ENCODE measurements around the gene SLC51B. TPM values are rescaled to one million over a fixed set of nuclear protein-coding genes. Genes with fewer than 3 reads are reported as not detected.

Gene SLC51B
- total RNA-seq, 2 donors from 2014 or later = not detected

- no peak for ATAC-seq
These were observed 31.5 kb downstream of the SLC51B start, which contains the start of gene KBTBD13 for GRCh38 chr15:65076486-65077290. KBTBD13 (plus strand) TSS chr15:65076746; CDS start chr15:65076816, 70 bp downstream.

GRCh38 chr15:65077291-65077980 is 32.2 kb downstream of the SLC51B start:
- Mint-ChIP-seq H3K27me3 (peaks cover 23 to 26% of the 10 kb centered on the region in 2 donors), H3K4me1 (ENCODE audit: low read depth in 2 of 2) (peaks cover 3 to 10% of the 10 kb centered on the region in 2 donors), H3K9me3 (no peaks in the 10 kb centered on the region), H3K27ac (no peak overlapping the region), H3K36me3 (no peaks in the 10 kb centered on the region), H3K4me3 (no peak overlapping the region)
- ATAC-seq (no peak), DNase-seq (ENCODE audit: low spot score) (no peak)

More at GRCh38 chr15:65076486-65077290, 31.5 kb downstream of the SLC51B start, which contains the start of gene KBTBD13:
- DNase-seq (ENCODE audit: low spot score) = no peak
- Mint-ChIP-seq H3K4me1 (ENCODE audit: low read depth in 2 of 2) (peaks cover 0 to 8% of the 10 kb centered on the region in 2 donors), H3K36me3 (no peaks in the 10 kb centered on the region), H3K27ac (no peak within 1 kb of the TSS), H3K4me3 (no peak within 1 kb of the TSS), H3K9me3 (no peaks in the 10 kb centered on the region), H3K27me3 (peaks cover 20 to 22% of the 10 kb centered on the region in 2 donors)

GRCh38 chr15:65077981-65078352 is 32.8 kb downstream of the SLC51B start:
- peaks cover 28 to 31% of the 10 kb centered on the region in 2 donors for H3K27me3 Mint-ChIP-seq
- H3K36me3 Mint-ChIP-seq = no peaks in the 10 kb centered on the region
- H3K27ac Mint-ChIP-seq = no peak overlapping the region
- DNase-seq (ENCODE audit: low spot score) = no peak
- no peak overlapping the region for H3K4me3 Mint-ChIP-seq
- peak; percentile 29 to 69 for ATAC-seq
- no peaks in the 10 kb centered on the region for H3K9me3 Mint-ChIP-seq
- H3K4me1 Mint-ChIP-seq (ENCODE audit: low read depth in 2 of 2) = peaks cover 8 to 15% of the 10 kb centered on the region in 2 donors

GRCh38 chr15:65079580-65079979 is 34.4 kb downstream of the SLC51B start:
- ATAC-seq (peak in 1 of 2 donors; percentile 21), DNase-seq (ENCODE audit: low spot score) (no peak)
- Mint-ChIP-seq H3K27me3 (peaks cover 34 to 41% of the 10 kb centered on the region in 2 donors), H3K4me3 (no peak overlapping the region), H3K4me1 (ENCODE audit: low read depth in 2 of 2) (peaks cover 8 to 21% of the 10 kb centered on the region in 2 donors), H3K27ac (no peak overlapping the region), H3K36me3 (no peaks in the 10 kb centered on the region), H3K9me3 (no peaks in the 10 kb centered on the region)

GRCh38 chr15:65081270-65081669 is 36.1 kb downstream of the SLC51B start:
- H3K36me3 Mint-ChIP-seq = no peaks in the 10 kb centered on the region
- peaks cover 8 to 20% of the 10 kb centered on the region in 2 donors for H3K4me1 Mint-ChIP-seq (ENCODE audit: low read depth in 2 of 2)
- no peak for ATAC-seq
- H3K27me3 Mint-ChIP-seq = peaks cover 32 to 38% of the 10 kb centered on the region in 2 donors
- DNase-seq (ENCODE audit: low spot score) = no peak
- no peaks in the 10 kb centered on the region for H3K9me3 Mint-ChIP-seq
- H3K4me3 Mint-ChIP-seq = no peak overlapping the region
- no peak overlapping the region for H3K27ac Mint-ChIP-seq

GRCh38 chr15:65081758-65082157 is 36.6 kb downstream of the SLC51B start:
- Mint-ChIP-seq H3K9me3 (no peaks in the 10 kb centered on the region), H3K36me3 (no peaks in the 10 kb centered on the region), H3K4me3 (no peak overlapping the region), H3K4me1 (ENCODE audit: low read depth in 2 of 2) (peaks cover 8 to 18% of the 10 kb centered on the region in 2 donors), H3K27me3 (peaks cover 29 to 36% of the 10 kb centered on the region in 2 donors), H3K27ac (no peak overlapping the region)
- ATAC-seq = no peak
- no peak for DNase-seq (ENCODE audit: low spot score)

- no peak overlapping the region for H3K4me3 Mint-ChIP-seq
- peaks cover 29 to 36% of the 10 kb centered on the region in 2 donors for H3K27me3 Mint-ChIP-seq
- no peak overlapping the region for H3K27ac Mint-ChIP-seq
These were observed 37.2 kb downstream of the SLC51B start for GRCh38 chr15:65082303-65082953.

GRCh38 chr15:65083262-65083701 is 38.1 kb downstream of the SLC51B start:
- Mint-ChIP-seq H3K27me3 (peaks cover 23 to 31% of the 10 kb centered on the region in 2 donors), H3K4me1 (ENCODE audit: low read depth in 2 of 2) (peaks cover 8 to 19% of the 10 kb centered on the region in 2 donors), H3K27ac (no peak overlapping the region), H3K9me3 (no peaks in the 10 kb centered on the region), H3K36me3 (no peaks in the 10 kb centered on the region), H3K4me3 (no peak overlapping the region)
- DNase-seq (ENCODE audit: low spot score) = peak; percentile 10
- no peak for ATAC-seq

More at GRCh38 chr15:65082303-65082953, 37.2 kb downstream of the SLC51B start:
- DNase-seq (ENCODE audit: low spot score) (no peak), ATAC-seq (no peak)
- Mint-ChIP-seq H3K9me3 (no peaks in the 10 kb centered on the region), H3K36me3 (no peaks in the 10 kb centered on the region), H3K4me1 (ENCODE audit: low read depth in 2 of 2) (peaks cover 8 to 21% of the 10 kb centered on the region in 2 donors)

- Mint-ChIP-seq H3K4me1 (ENCODE audit: low read depth in 2 of 2) (peaks cover 8 to 19% of the 10 kb centered on the region in 2 donors), H3K27me3 (peaks cover 14 to 19% of the 10 kb centered on the region in 2 donors), H3K4me3 (no peak overlapping the region), H3K27ac (no peak overlapping the region), H3K9me3 (no peaks in the 10 kb centered on the region), H3K36me3 (no peaks in the 10 kb centered on the region)
- ATAC-seq (no peak), DNase-seq (ENCODE audit: low spot score) (peak; percentile 47)
These were observed 39.5 kb downstream of the SLC51B start for GRCh38 chr15:65084500-65085206.

GRCh38 chr15:65085207-65085753 is 40.1 kb downstream of the SLC51B start:
- H3K9me3 Mint-ChIP-seq = no peaks in the 10 kb centered on the region
- DNase-seq (ENCODE audit: low spot score) = peak; percentile 28
- no peak for ATAC-seq
- no peak overlapping the region for H3K27ac Mint-ChIP-seq
- H3K4me3 Mint-ChIP-seq = no peak overlapping the region
- H3K4me1 Mint-ChIP-seq (ENCODE audit: low read depth in 2 of 2) = peaks cover 8 to 19% of the 10 kb centered on the region in 2 donors
- peaks cover 14 to 19% of the 10 kb centered on the region in 2 donors for H3K27me3 Mint-ChIP-seq
- H3K36me3 Mint-ChIP-seq = no peaks in the 10 kb centered on the region

GRCh38 chr15:65085990-65086679 is 40.9 kb downstream of the SLC51B start:
- peaks cover 14 to 19% of the 10 kb centered on the region in 2 donors for H3K27me3 Mint-ChIP-seq
- H3K4me3 Mint-ChIP-seq = no peak overlapping the region
- ATAC-seq (peak in 1 of 2 donors; percentile 14), DNase-seq (ENCODE audit: low spot score) (no peak)
- no peaks in the 10 kb centered on the region for H3K36me3 Mint-ChIP-seq
- peaks cover 8 to 19% of the 10 kb centered on the region in 2 donors for H3K4me1 Mint-ChIP-seq (ENCODE audit: low read depth in 2 of 2)
- no peak overlapping the region for H3K27ac Mint-ChIP-seq
- H3K9me3 Mint-ChIP-seq = no peaks in the 10 kb centered on the region

- Mint-ChIP-seq H3K9me3 (no peaks in the 10 kb centered on the region), H3K27ac (no peak overlapping the region), H3K27me3 (peaks cover 14 to 19% of the 10 kb centered on the region in 2 donors), H3K4me3 (no peak overlapping the region), H3K36me3 (no peaks in the 10 kb centered on the region), H3K4me1 (ENCODE audit: low read depth in 2 of 2) (peaks cover 8 to 19% of the 10 kb centered on the region in 2 donors)
- no peak for ATAC-seq
- no peak for DNase-seq (ENCODE audit: low spot score)
These were observed 41.5 kb downstream of the SLC51B start for GRCh38 chr15:65086680-65087111.
